ENCODE data around the gene HECTD3.
"Not testable (repeated sequence)": the region's sequence is repeated elsewhere in the genome, so short reads cannot be mapped to it uniquely, and the experiment has no call there.

Gene HECTD3

GRCh38 chr1:44985747-44986359 is 25.3 kb downstream of the HECTD3 start:
- DNase-seq = no peak

GRCh38 chr1:44977372-44977771 is 33.8 kb downstream of the HECTD3 start:
- not testable (repeated sequence) for DNase-seq

GRCh38 chr1:44976252-44976651 is 34.9 kb downstream of the HECTD3 start:
- no peak for DNase-seq

- DNase-seq = no peak
Measured at GRCh38 chr1:44973645-44974044, 37.5 kb downstream of the HECTD3 start.

GRCh38 chr1:44970317-44970716 is 40.8 kb downstream of the HECTD3 start:
- no peak for DNase-seq

DNA sequence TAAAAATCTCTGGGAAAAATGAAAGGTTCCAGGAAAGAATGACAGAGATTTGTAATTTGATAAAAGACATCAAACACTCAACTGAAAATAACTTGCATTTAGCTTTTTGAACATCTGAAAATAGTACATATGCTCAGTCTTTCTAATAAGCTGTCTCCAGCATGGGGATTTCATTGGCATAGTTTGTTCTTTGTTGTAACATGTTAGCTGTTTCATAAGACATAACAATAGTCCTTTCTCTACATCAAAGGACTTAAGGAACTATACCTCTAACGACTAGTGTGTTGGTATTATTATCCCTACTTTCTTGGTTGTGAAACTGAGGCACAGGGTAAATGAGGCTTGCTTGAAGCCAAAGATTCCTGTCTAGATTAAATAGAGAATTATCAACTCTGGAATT is 46.7 kb downstream of the HECTD3 start:
- no peak for DNase-seq

DNA sequence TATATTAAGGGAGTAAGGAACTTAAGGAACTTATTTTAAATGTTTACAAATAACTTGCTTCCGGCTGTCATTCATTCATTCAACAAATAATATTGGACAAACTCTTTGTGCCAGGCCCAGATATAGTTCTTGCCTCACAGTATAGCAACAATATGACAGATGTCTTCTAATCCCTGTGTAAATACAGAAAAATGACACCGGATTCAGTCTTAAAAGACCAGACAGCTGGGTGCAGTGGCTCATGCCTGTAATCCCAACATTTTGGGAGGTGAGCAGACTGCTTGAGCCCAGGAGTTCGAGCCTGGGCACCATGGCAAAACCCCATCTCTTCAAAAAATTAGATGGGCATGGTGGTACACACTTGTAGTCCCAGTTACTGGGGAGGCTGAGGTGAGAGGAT is 48.4 kb downstream of the HECTD3 start:
- DNase-seq = no peak

DNA sequence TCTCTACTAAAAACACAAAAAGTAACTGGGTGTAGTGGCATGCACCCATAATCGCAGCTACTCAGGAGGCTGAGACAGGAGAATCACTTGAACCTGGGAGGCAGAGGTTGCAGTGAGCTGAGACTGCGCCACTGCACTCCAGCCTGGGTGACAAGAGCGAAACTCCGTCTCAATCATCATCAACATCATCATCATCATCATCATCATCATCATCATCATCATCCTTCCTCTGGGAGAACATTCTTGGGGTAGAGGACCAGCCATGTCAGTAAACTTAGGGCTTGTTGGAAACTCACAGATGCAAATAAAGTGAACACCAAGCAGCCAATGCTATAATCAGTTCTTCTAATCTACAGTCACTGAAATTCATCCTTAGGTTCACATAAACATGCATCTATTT is 49.1 kb downstream of the HECTD3 start:
- not testable (repeated sequence) for DNase-seq

DNA sequence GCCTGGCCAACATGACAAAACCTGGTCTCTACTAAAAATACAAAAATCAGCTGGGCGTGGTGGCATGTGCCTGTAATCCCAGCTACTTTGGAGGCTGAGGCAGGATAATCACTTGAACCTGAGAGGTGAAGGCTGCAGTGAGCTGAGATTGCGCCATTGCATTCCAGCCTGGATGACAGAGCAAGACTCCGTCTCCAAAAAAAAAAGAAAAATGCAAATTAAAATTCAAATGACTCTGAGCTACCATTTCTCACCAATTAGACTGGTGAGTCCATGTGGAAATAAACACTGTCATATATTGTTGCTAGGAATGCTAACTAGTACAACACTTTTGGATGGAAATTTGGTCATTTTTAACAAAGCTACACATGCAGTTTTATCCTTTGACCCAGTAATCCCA is 53.6 kb downstream of the HECTD3 start:
- not testable (repeated sequence) for DNase-seq

DNA sequence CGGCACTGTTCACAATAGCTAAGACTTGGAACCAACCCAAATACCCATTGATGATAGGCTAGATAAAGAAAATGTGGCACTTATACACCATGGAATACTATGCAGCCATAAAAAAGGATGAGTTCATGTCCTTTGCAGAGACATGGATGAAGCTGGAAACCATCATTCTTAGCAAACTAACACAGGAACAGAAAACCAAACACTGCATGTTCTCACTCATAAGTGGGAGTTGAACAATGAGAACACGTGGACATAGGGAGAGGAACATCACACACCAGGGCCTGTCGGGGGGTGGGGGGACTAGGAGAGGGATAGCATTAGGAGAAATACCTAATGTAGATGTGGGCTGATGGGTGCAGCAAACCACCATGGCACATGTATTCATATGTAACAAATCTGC is 55.0 kb downstream of the HECTD3 start:
- DNase-seq = not testable (repeated sequence)

All from GOT3 (cell line).